DOHH2 (cell line): Measurements from ENCODE around the gene KLHL7.
"Not testable (repeated sequence)": the region's sequence is repeated elsewhere in the genome, so short reads cannot be mapped to it uniquely, and the experiment has no call there.

Experiments
- H3F3A ChIP-seq: fragments of 200-600 bp; sonication (generic), shearing (Covaris generic); 2 replicates; pipeline ENCODE4 v1.6.0; 2016; ENCODE audit warnings: antibody characterized with exemption, mild to moderate bottlenecking; ENCODE audit not compliant: control insufficient read depth, insufficient read depth
- H3K27ac ChIP-seq: fragments of 200-600 bp; sonication (generic); 2 replicates; pipeline ENCODE4 v1.5.1; 2014; ENCODE audit warnings: low read depth, mild to moderate bottlenecking, low read length, moderate library complexity
- H3K27me3 ChIP-seq: fragments of 200-600 bp; sonication (generic); 2 replicates; pipeline ENCODE4 v1.6.1; 2014; ENCODE audit warnings: mild to moderate bottlenecking, low read length, mixed read lengths; ENCODE audit not compliant: control insufficient read depth
- H3K36me3 ChIP-seq: fragments of 200-600 bp; sonication (generic); 2 replicates; pipeline ENCODE4 v1.6.1; 2014; ENCODE audit warnings: mild to moderate bottlenecking, low read length, moderate library complexity, mixed read lengths; ENCODE audit not compliant: control insufficient read depth
- H3K4me1 ChIP-seq: fragments of 200-600 bp; sonication (generic); 2 replicates; pipeline ENCODE4 v1.6.1; 2014; ENCODE audit warnings: mild to moderate bottlenecking, low read length, mixed read lengths; ENCODE audit not compliant: control insufficient read depth
- H3K4me2 ChIP-seq: fragments of 200-600 bp; sonication (generic); 2 replicates; pipeline ENCODE4 v1.6.0; 2014; ENCODE audit warnings: mild to moderate bottlenecking, low read length, moderate library complexity
- H3K4me3 ChIP-seq: fragments of 200-600 bp; sonication (generic); 2 replicates; pipeline ENCODE4 v1.5.1; 2014; ENCODE audit warnings: mild to moderate bottlenecking, low read length, mixed read lengths
- H3K79me2 ChIP-seq: fragments of 200-600 bp; sonication (generic); 2 replicates; pipeline ENCODE4 v1.6.1; 2014; ENCODE audit warnings: mild to moderate bottlenecking, low read length, mixed read lengths; ENCODE audit not compliant: control insufficient read depth
- H3K9me2 ChIP-seq: fragments of 200-600 bp; sonication (generic); replicated peaks from 2 replicates; pipeline ENCODE4 v1.6.1; 2014; ENCODE audit warnings: mild to moderate bottlenecking, low read length, mixed read lengths; ENCODE audit not compliant: control insufficient read depth
- H3K9me3 ChIP-seq: fragments of 200-600 bp; sonication (generic); 2 replicates; pipeline ENCODE4 v1.6.1; 2014; ENCODE audit warnings: antibody characterized with exemption, low read length, mixed read lengths; ENCODE audit not compliant: control insufficient read depth, insufficient read depth
- H4K20me1 ChIP-seq: fragments of 200-600 bp; sonication (generic); 2 replicates; pipeline ENCODE4 v1.6.0; 2014; ENCODE audit warnings: low read depth, mild to moderate bottlenecking, antibody characterized with exemption, low read length, moderate library complexity; ENCODE audit not compliant: control insufficient read depth, insufficient read depth
- EZH2phosphoT487 ChIP-seq: fragments of 200-600 bp; sonication (generic); IDR thresholded peaks from 2 replicates; pipeline ENCODE4 v1.6.1; 2017; ENCODE audit warnings: borderline replicate concordance, mild to moderate bottlenecking, antibody characterized with exemption, low read length, moderate library complexity, mixed read lengths
- TF ChIP-seq, protein P1 (sequence below): fragments of 200-600 bp; sonication (generic); IDR thresholded peaks from one replicate; pipeline ENCODE4 v1.5.1; 2014; ENCODE audit warnings: antibody characterized with exemption, mild to moderate bottlenecking, low read depth, low read length; ENCODE audit not compliant: poor library complexity, severe bottlenecking

The KLHL7 gene

GRCh38 chr7:23220690-23221305 lies 115.2 kb downstream of the KLHL7 start:
- Histone ChIP-seq H3K36me3 (no peaks in the 10 kb centered on the region), H3K9me3 (no peaks in the 10 kb centered on the region), H3K4me1 (no peaks in the 10 kb centered on the region), H4K20me1 (no peaks in the 10 kb centered on the region), H3K9me2 (no peaks in the 10 kb centered on the region), H3K4me3 (no peak overlapping the region), H3K4me2 (no peak overlapping the region), H3K79me2 (no peaks in the 10 kb centered on the region), H3F3A (no peaks in the 10 kb centered on the region), H3K27me3 (peaks cover 47% of the 10 kb centered on the region), H3K27ac (no peak overlapping the region)
- no peak for TF ChIP-seq EZH2phosphoT487
- TF ChIP-seq, protein P1, sequence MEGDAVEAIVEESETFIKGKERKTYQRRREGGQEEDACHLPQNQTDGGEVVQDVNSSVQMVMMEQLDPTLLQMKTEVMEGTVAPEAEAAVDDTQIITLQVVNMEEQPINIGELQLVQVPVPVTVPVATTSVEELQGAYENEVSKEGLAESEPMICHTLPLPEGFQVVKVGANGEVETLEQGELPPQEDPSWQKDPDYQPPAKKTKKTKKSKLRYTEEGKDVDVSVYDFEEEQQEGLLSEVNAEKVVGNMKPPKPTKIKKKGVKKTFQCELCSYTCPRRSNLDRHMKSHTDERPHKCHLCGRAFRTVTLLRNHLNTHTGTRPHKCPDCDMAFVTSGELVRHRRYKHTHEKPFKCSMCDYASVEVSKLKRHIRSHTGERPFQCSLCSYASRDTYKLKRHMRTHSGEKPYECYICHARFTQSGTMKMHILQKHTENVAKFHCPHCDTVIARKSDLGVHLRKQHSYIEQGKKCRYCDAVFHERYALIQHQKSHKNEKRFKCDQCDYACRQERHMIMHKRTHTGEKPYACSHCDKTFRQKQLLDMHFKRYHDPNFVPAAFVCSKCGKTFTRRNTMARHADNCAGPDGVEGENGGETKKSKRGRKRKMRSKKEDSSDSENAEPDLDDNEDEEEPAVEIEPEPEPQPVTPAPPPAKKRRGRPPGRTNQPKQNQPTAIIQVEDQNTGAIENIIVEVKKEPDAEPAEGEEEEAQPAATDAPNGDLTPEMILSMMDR = no peak

DNA sequence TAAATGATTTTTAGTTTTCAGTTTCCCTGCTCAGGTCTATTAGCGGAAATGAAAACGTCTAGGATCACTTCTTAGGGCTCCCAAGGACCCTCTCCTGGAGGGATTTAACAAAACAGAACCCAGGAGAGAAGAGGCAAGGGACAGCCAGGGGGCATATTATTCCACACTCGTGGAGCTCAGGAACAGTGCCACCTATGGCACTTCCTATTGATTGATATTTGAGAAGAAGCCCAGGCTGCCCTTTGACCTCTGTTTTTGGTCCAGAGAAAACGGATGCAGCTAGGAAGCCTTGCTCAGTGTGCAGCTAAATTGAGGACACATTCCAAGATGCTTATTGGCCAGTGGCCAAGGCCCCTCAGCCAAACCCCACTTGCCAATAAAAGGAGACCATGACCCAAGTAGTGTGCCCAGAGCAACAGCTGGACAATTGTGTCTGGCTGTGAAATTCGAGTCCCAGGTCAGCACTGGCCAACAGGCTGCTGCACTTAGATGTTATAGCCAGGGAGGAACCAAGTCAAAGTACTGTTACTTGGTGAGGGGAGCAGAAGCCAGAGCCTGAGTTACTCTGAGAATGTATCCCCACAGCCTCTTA lies 117.0 kb downstream of the KLHL7 start:
- Histone ChIP-seq H3F3A (no peaks in the 10 kb centered on the region), H3K9me3 (no peaks in the 10 kb centered on the region), H3K4me3 (no peak overlapping the region), H3K27ac (no peak overlapping the region), H3K4me1 (no peaks in the 10 kb centered on the region), H3K9me2 (no peaks in the 10 kb centered on the region), H3K36me3 (no peaks in the 10 kb centered on the region), H3K79me2 (no peaks in the 10 kb centered on the region), H3K4me2 (no peak overlapping the region), H3K27me3 (peaks cover 44% of the 10 kb centered on the region), H4K20me1 (no peaks in the 10 kb centered on the region)
- no peak for TF ChIP-seq EZH2phosphoT487
- TF ChIP-seq, protein P1 = no peak

DNA sequence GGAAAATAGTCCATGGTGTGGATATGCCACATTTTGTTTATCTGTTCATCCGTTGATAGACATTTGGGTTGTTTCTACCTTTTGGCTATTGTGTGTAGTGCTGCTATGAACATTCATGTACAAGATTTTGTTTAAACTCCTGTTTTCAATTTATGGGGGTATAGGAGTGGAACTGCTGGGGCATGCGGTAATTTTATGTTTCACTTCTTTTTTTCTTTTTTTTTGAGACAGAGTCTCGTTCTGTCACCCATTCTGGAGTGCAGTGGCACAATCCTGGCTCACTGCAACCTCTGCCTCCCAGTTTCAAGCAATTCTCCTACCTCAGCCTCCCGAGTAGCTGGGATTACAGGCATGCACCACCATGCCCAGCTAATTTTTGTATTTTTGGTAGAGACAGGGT lies 118.8 kb downstream of the KLHL7 start:
- H3K27ac ChIP-seq, H3K4me3 ChIP-seq, H3K9me2 ChIP-seq, H3K9me3 ChIP-seq, H3F3A ChIP-seq, H3K79me2 ChIP-seq, H3K4me1 ChIP-seq, H4K20me1 ChIP-seq, H3K4me2 ChIP-seq, H3K36me3 ChIP-seq: not testable (repeated sequence)
- H3K27me3 ChIP-seq = peaks cover 34% of the 10 kb centered on the region

DNA sequence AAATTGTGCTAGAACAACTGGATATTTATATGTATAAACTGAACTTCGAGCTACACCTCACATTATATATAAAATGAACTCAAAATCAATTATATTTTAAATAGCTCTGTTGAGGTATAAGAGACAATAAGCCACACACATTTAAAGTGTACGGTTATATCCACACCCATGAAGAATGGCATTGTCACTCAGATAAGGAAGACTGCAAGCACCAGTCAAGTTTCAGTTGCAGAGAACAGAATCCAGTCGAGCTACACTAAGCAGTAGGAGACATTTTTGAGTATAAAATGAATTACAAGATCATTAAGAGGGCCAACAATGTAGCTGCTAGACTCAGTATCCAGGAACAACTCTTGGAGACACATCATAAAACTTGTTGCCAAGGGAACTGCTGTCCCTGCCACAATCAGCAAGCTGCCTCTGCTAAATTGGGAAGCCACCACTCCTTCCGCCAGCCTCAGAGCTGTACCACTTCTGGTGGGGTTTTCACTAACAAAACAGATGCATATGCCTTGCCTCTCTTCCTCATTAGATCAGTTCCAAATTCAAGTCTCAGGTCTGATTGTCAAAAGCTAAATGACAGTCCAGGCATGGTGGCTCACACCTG lies 121.4 kb downstream of the KLHL7 start:
- Histone ChIP-seq H3K4me3 (no peak overlapping the region), H3K4me2 (no peak overlapping the region), H3K9me2 (no peaks in the 10 kb centered on the region), H3K9me3 (no peaks in the 10 kb centered on the region), H3F3A (no peaks in the 10 kb centered on the region), H3K27ac (no peak overlapping the region), H4K20me1 (no peaks in the 10 kb centered on the region), H3K27me3 (peaks cover 16% of the 10 kb centered on the region), H3K79me2 (no peaks in the 10 kb centered on the region), H3K36me3 (no peaks in the 10 kb centered on the region), H3K4me1 (no peaks in the 10 kb centered on the region)
- TF ChIP-seq EZH2phosphoT487 = no peak
- TF ChIP-seq, protein P1 = no peak
